ENCODE measurements around the gene DPH1. TPM values are rescaled to one million over a fixed set of nuclear protein-coding genes. Genes with fewer than 3 reads are reported as not detected.

The DPH1 gene
- total and polyA plus RNA-seq, 2 of the 4 experiments (the other 2 are of a cell fraction) = 24.4 to 49.9 TPM

DNA sequence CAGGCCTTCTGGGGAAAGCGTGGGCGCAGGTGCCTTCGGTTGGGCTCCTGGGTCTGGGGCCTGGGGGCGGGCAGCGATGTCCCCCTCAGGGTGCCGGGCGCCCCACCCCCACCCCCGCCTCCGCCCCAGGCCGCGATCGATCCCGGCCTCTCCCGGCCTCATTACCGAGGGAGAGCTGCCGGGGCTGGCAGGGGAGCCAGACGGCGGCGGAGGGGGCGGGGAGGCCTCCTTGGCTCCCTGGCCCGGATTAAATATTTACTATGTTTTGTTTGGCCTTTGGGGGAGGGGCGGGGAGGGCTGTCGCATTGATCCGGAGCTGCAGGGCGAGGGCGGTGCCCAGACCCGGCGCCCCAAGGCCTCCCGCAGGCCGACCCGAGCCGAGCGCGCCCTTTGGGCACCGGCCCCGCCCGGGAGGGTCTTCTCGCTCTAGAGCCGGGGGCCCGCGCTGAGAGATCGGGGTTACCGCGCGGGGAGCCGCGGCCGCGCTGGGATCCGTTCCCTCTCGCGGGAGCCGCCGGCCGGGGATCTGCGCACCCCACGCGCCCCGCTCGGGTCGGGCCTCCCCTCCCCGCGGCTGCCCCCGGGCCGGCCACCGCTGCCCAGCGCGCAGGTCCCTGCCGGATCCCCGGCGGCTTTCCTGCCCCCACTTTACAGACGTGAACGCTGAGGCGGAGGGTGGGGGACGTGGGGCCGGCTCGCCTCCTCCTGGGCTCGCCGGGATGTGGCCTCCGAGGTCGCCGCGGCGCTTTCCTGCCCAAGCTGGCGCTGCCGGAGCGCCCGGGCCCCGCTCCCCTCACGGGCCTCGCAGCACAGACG lies 31.8 kb upstream of the DPH1 start:
- no peak overlapping the region for H4K91ac ChIP-seq (ENCODE audit: insufficient read depth, low read depth, low read length)
- ATAC-seq (ENCODE audit: low read depth) = peak; percentile 28; the same call in 1 of the 2 replicates
- dilution Hi-C loops (cut with HindIII; ENCODE audit: low sequenced_read_pairs, unreplicated experiment) (no loop called here), in situ Hi-C loops (cut with MboI; ENCODE audit: low sequenced_read_pairs) (no loop called here), intact Hi-C loops (cut with micrococcal nuclease) (no loop called here)
- H3K18ac ChIP-seq (ENCODE audit: low read depth, low read length) = no peak overlapping the region
- H3K9me3 ChIP-seq (ENCODE audit: control insufficient read depth, insufficient read depth, low read length) = no peaks in the 10 kb centered on the region
- no peak overlapping the region for H3K27ac ChIP-seq (ENCODE audit: insufficient read depth, low read length)
- H3K36me3 ChIP-seq (ENCODE audit: control insufficient read depth, insufficient read depth, low read length) = no peaks in the 10 kb centered on the region
- ChIA-PET POLR2A (ENCODE audit: unreplicated experiment) (no interaction called here), CTCF (no interaction called here)
- H2AK9ac ChIP-seq (replicated peaks; ENCODE audit: low read depth, low read length, poor library complexity) = peak overlapping the region; percentile 12
- no peaks in the 10 kb centered on the region for H3K79me1 ChIP-seq (ENCODE audit: low read depth in 1 of 2, low read length in 2 of 2)
- peaks cover 11% of the 10 kb centered on the region for H3K4me1 ChIP-seq (ENCODE audit: control insufficient read depth, insufficient read depth, low read length)
- H3K14ac ChIP-seq (replicated peaks; ENCODE audit: low read depth, low read length) = no peak overlapping the region
- no peak overlapping the region for H2BK5ac ChIP-seq (ENCODE audit: low read depth, low read length, poor library complexity, severe bottlenecking)
- 0 out of 4 replicates have a peak overlapping the region, but pooled peaks of 1 of the 2 experiments have one; percentile 32 for H4K8ac ChIP-seq (ENCODE audit: low read depth in 2 of 2, low read length in 2 of 2)
- no TSS peak for BruUV-seq (replicated peaks)
- no peaks in the 10 kb centered on the region for H4K20me1 ChIP-seq (ENCODE audit: insufficient read depth, low read length)
- no peak for DNase-seq
- no peak overlapping the region for H2BK120ac ChIP-seq (ENCODE audit: low read depth, low read length)
- H3K4me2 ChIP-seq (ENCODE audit: low read depth, low read length) = peak overlapping the region; percentile 23; the same call in 1 of the 2 replicates
- H3K27me3 ChIP-seq (ENCODE audit: control insufficient read depth, insufficient read depth, low read length) = peaks cover 17% of the 10 kb centered on the region
- no peak overlapping the region for H2BK20ac ChIP-seq (ENCODE audit: low read depth, low read length)
- no peak overlapping the region for H3K4ac ChIP-seq (ENCODE audit: low read depth, low read length)
- TF ChIP-seq POLR2A (IDR thresholded peaks at IDR 0.05; ENCODE audit: low read depth, low read length) (no peak), NFE2L2 (IDR thresholded peaks at IDR 0.05; ENCODE audit: low read depth, low read length) (no peak), CHD1 (IDR thresholded peaks at IDR 0.05; ENCODE audit: low read depth, low read length) (no peak), RFX5 (IDR thresholded peaks at IDR 0.05; ENCODE audit: low read depth, low read length) (no peak), MXI1 (IDR thresholded peaks at IDR 0.05; ENCODE audit: borderline replicate concordance, low read depth, low read length) (no peak), MAFK (IDR thresholded peaks at IDR 0.05; ENCODE audit: low read depth, low read length) (no peak), SMC3 (IDR thresholded peaks at IDR 0.05; ENCODE audit: low read depth, low read length) (no peak), MAZ (IDR thresholded peaks at IDR 0.05; ENCODE audit: borderline replicate concordance, low read depth, low read length) (no peak), RAD21 (IDR thresholded peaks at IDR 0.05; ENCODE audit: low read length) (no peak), BHLHE40 (IDR thresholded peaks at IDR 0.05; ENCODE audit: low read depth, low read length) (no peak)
- TF ChIP-seq, protein P1, sequence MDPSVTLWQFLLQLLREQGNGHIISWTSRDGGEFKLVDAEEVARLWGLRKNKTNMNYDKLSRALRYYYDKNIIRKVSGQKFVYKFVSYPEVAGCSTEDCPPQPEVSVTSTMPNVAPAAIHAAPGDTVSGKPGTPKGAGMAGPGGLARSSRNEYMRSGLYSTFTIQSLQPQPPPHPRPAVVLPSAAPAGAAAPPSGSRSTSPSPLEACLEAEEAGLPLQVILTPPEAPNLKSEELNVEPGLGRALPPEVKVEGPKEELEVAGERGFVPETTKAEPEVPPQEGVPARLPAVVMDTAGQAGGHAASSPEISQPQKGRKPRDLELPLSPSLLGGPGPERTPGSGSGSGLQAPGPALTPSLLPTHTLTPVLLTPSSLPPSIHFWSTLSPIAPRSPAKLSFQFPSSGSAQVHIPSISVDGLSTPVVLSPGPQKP (IDR thresholded peaks at IDR 0.05; ENCODE audit: borderline replicate concordance, low read depth, low read length) = no peak
- TF ChIP-seq, protein P2, sequence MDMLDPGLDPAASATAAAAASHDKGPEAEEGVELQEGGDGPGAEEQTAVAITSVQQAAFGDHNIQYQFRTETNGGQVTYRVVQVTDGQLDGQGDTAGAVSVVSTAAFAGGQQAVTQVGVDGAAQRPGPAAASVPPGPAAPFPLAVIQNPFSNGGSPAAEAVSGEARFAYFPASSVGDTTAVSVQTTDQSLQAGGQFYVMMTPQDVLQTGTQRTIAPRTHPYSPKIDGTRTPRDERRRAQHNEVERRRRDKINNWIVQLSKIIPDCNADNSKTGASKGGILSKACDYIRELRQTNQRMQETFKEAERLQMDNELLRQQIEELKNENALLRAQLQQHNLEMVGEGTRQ (IDR thresholded peaks at IDR 0.05; ENCODE audit: low read depth, low read length) = no peak
- no peaks in the 10 kb centered on the region for H3K9me1 ChIP-seq (ENCODE audit: insufficient read depth, low read length)
- no peak overlapping the region for H3K56ac ChIP-seq (ENCODE audit: extremely low read depth, insufficient read depth, low read length)
- H4K5ac ChIP-seq (ENCODE audit: low read depth, low read length) = no peak overlapping the region
- H3K23ac ChIP-seq (ENCODE audit: low read depth, low read length) = no peak overlapping the region
- H2BK15ac ChIP-seq (ENCODE audit: low read depth, low read length) = no peak overlapping the region
- H2AK5ac ChIP-seq (ENCODE audit: low read depth, low read length) = no peak overlapping the region
- H3K9ac ChIP-seq (ENCODE audit: low read depth, low read length) = no peak overlapping the region
- H2AFZ ChIP-seq (replicated peaks; ENCODE audit: low read length, poor library complexity) = peak overlapping the region; percentile 79
- 10% methylated on average over 13 of the region's 92 CpGs; no CpG with 5 or more reads in 1 of the 2 experiments for WGBS, 2 experiments (ENCODE audit: extremely low coverage in 2 of 2, insufficient read length in 1 of 2)
- peak overlapping the region; percentile 27; the same call in 1 of the 2 replicates for H3K4me3 ChIP-seq (ENCODE audit: insufficient read depth, low read depth, low read length)
